Progenitor cell of endocrine pancreas (in vitro differentiated cells): Measurements from ENCODE around the gene CCDC88C. TPM values are rescaled to one million over a fixed set of nuclear protein-coding genes. Genes with fewer than 3 reads are reported as not detected.
A peak's percentile ranks its signal among the peaks of the same experiment; 100 is the strongest.

Experiments
- DNase-seq: peaks from one replicate; pipeline ENCODE4 v3.0.0; 2021; ENCODE audit warnings: low spot score; ENCODE audit not compliant: unreplicated experiment
- H3K27ac Mint-ChIP-seq: 2 replicates; pipeline ENCODE4 v1.8.0; 2021; ENCODE audit warnings: mild to moderate bottlenecking, moderate library complexity, mixed read lengths
- H3K27me3 Mint-ChIP-seq: 2 replicates; pipeline ENCODE4 v1.8.0; 2021; ENCODE audit warnings: mixed read lengths
- H3K36me3 Mint-ChIP-seq: 2 replicates; pipeline ENCODE4 v1.8.0; 2022; ENCODE audit warnings: mixed read lengths; ENCODE audit not compliant: insufficient read depth
- H3K4me1 Mint-ChIP-seq: 2 replicates; pipeline ENCODE4 v1.8.0; 2021; ENCODE audit warnings: low read depth, mixed read lengths
- H3K4me3 Mint-ChIP-seq: 2 replicates; pipeline ENCODE4 v1.8.0; 2021; ENCODE audit warnings: low read depth, mild to moderate bottlenecking, moderate library complexity, mixed read lengths
- H3K9me3 Mint-ChIP-seq: 2 replicates; pipeline ENCODE4 v1.8.0; 2021; ENCODE audit warnings: low read depth, mixed read lengths
- CTCF ChIP-seq: fragments of 200-600 bp; sonication (generic); IDR thresholded peaks from one replicate; pipeline ENCODE4 v1.5.0; 2021; ENCODE audit warnings: antibody characterized with exemption, mild to moderate bottlenecking; ENCODE audit not compliant: unreplicated experiment
- total RNA-seq: library from RNA; stranded (reverse); gene quantifications from 2 replicates; pipeline ENCODE4 v1.2.1, GENCODE V29; 2021

The CCDC88C gene
- total RNA-seq, 1 donor from 2014 or later: 78.1 TPM

DNA sequence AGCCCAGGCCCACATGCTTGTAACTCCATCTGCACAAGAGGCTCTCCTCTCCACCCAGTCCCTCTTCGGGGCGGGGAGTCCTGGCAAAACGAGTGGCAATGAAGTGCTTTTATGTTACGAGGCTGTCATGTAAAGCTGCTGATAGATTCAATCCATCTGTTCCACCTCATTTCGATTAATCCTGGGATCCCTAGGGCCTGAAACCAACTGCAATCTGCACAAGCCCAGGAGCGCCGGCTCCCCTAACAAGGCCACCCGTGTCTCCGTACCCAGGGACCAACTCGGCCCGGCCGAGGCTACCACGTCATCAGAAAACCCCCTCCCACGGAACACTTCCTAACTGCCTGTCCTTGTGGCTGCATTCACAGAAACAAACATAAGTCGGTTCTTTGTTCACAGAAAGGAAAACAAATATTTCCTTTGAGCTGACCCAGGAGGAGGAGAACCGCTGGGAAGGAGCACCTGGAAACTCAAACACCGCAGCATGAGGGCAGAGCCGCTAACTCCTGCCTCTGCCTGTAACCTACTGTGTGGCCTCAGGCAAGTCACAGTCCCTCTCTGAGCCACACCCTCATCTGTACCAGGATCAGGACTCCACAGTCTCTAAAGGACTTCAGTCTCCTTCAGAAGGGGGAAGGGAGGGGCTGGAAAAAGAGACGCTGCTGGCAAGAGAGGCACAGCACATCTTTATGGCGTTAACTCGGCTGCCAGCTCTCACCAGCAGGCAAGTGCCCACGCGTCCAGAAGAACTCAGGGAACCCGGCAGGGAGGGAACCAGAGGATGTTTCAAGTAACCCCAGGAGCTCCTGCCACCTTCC is 47.8 kb downstream of the CCDC88C start:
- no peak overlapping the region for H3K4me3 Mint-ChIP-seq
- H3K4me1 Mint-ChIP-seq: peaks cover 55% of the 10 kb centered on the region
- H3K36me3 Mint-ChIP-seq: peaks cover 3% of the 10 kb centered on the region
- DNase-seq: no peak
- H3K27ac Mint-ChIP-seq: peak overlapping the region; percentile 95
- no peaks in the 10 kb centered on the region for H3K27me3 Mint-ChIP-seq
- TF ChIP-seq CTCF: no peak
- H3K9me3 Mint-ChIP-seq: no peaks in the 10 kb centered on the region

DNA sequence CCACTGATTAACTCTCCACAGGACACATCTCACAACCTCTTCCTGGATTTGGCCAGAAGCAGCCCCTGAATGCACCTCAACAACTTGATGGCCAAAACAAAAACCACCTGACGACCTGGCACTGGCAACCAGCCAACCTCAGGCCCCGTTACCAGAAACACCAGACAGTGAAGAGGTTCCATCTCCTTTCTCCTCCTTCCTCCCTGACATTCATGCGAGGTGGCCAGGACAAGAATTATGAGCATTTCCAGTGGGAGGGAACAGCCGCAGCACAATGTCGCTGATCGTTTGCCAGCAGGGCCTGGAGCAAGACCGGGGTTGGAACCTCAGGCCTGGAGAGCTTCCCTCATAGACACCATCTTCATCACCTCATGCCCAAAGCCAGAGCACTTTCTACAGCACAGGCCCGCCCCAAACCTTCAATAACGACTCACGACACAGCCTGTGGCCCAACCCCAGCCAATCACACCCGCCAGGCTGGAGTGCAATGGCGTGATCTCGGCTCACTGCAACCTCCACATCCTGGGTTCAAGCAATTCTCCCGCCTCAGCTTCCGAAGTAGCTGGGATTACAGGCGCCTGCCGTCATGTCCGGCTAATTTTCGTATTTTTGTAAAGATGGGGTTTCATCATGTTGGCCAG is 48.7 kb downstream of the CCDC88C start:
- Mint-ChIP-seq H3K4me1 (peaks cover 54% of the 10 kb centered on the region), H3K27me3 (no peaks in the 10 kb centered on the region), H3K27ac (peak overlapping the region; percentile 79), H3K4me3 (no peak overlapping the region), H3K36me3 (no peaks in the 10 kb centered on the region), H3K9me3 (no peaks in the 10 kb centered on the region)
- no peak for DNase-seq
- TF ChIP-seq CTCF: no peak

- Mint-ChIP-seq H3K36me3 (no peaks in the 10 kb centered on the region), H3K9me3 (no peaks in the 10 kb centered on the region), H3K4me1 (peaks cover 48% of the 10 kb centered on the region), H3K27ac (peak overlapping the region; percentile 79), H3K4me3 (no peak overlapping the region), H3K27me3 (no peaks in the 10 kb centered on the region)
- TF ChIP-seq CTCF: no peak
- DNase-seq: no peak
Observed at GRCh38 chr14:91367173-91368171, 50.1 kb downstream of the CCDC88C start.

GRCh38 chr14:91366749-91367148 is 50.9 kb downstream of the CCDC88C start:
- no peaks in the 10 kb centered on the region for H3K27me3 Mint-ChIP-seq
- no peaks in the 10 kb centered on the region for H3K36me3 Mint-ChIP-seq
- H3K4me3 Mint-ChIP-seq: no peak overlapping the region
- peak overlapping the region; percentile 79 for H3K27ac Mint-ChIP-seq
- peaks cover 54% of the 10 kb centered on the region for H3K4me1 Mint-ChIP-seq
- no peak for TF ChIP-seq CTCF
- no peaks in the 10 kb centered on the region for H3K9me3 Mint-ChIP-seq
- DNase-seq: no peak

DNA sequence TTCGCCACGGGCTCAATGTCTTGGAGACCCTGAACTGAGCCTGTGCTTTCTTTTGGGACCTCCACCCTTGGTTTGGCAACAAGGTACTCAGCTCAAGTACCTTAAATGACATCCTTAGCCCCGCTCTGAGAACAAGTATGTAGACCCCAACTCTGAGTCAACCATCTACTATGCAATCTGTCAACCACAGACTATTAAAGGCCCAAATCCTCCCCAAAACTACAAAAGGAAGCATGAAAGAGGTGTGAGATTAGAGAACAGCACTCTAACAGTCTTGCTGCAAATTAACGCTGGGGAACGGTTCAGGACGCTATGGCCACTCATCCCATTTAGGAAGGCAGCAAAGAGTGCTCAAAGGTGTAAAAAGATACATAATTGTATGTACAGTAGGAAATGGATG is 52.1 kb downstream of the CCDC88C start:
- H3K9me3 Mint-ChIP-seq: no peaks in the 10 kb centered on the region
- no peaks in the 10 kb centered on the region for H3K36me3 Mint-ChIP-seq
- peaks cover 62% of the 10 kb centered on the region for H3K4me1 Mint-ChIP-seq
- H3K4me3 Mint-ChIP-seq: no peak overlapping the region
- no peaks in the 10 kb centered on the region for H3K27me3 Mint-ChIP-seq
- no peak for TF ChIP-seq CTCF
- no peak overlapping the region for H3K27ac Mint-ChIP-seq
- no peak for DNase-seq
